IMR-90 (cell line): ENCODE measurements around the gene SRRM2. TPM values are rescaled to one million over a fixed set of nuclear protein-coding genes. Genes with fewer than 3 reads are reported as not detected.

ENCODE experiments used
- ATAC-seq: fragments of 200-7000 bp; cut with Tn5 transposase; 2 replicates; pipeline ENCODE4 v1.9.1; 2020; ENCODE audit warnings: low read depth, mild to moderate bottlenecking, moderate library complexity
- BruUV-seq: library from RNA; stranded (reverse); fragments of 400-500 nt; replicated peaks from 2 replicates; lab custom pipeline; 2021; lab: Mats Ljungman, UMichigan
- CTCF ChIA-PET: fragments of 300-600 bp; formaldehyde crosslinking; extraction: SDS; loops from one replicate; lab custom pipeline; 2021; ENCODE audit warnings: antibody characterized with exemption; lab: Yijun Ruan, JAX
- POLR2A ChIA-PET: fragments of 300-600 bp; sonication (Branson Sonifier 250); formaldehyde crosslinking; loops from one replicate; lab custom pipeline; 2022; ENCODE audit warnings: antibody characterized with exemption; ENCODE audit not compliant: unreplicated experiment; lab: Charles Lee
- DNase-seq: peaks from one replicate; pipeline ENCODE4 v3.0.0; 2013
- H2AFZ ChIP-seq: replicated peaks from 2 replicates; pipeline ENCODE3; 2013; ENCODE audit warnings: low read length, mild to moderate bottlenecking; ENCODE audit not compliant: poor library complexity
- H2AK5ac ChIP-seq: 2 replicates; pipeline ENCODE4 v1.6.1; 2013; ENCODE audit warnings: low read depth, low read length, inconsistent platforms
- H2AK9ac ChIP-seq: replicated peaks from 2 replicates; pipeline ENCODE3; 2013; ENCODE audit warnings: mild to moderate bottlenecking, low read depth, low read length, moderate library complexity; ENCODE audit not compliant: poor library complexity
- H2BK120ac ChIP-seq: 2 replicates; pipeline ENCODE4 v1.6.1; 2013; ENCODE audit warnings: low read depth, low read length, inconsistent platforms
- H2BK15ac ChIP-seq: 3 replicates; pipeline ENCODE4 v1.6.1; 2013; ENCODE audit warnings: low read depth, low read length, inconsistent platforms
- H2BK20ac ChIP-seq: 2 replicates; pipeline ENCODE4 v1.6.1; 2013; ENCODE audit warnings: low read depth, mild to moderate bottlenecking, inconsistent platforms, low read length, moderate library complexity
- H2BK5ac ChIP-seq: 2 replicates; pipeline ENCODE4 v1.6.1; 2013; ENCODE audit warnings: mild to moderate bottlenecking, low read depth, low read length, inconsistent platforms; ENCODE audit not compliant: poor library complexity, severe bottlenecking
- H3K14ac ChIP-seq: replicated peaks from 2 replicates; pipeline ENCODE4 v1.6.1; 2013; ENCODE audit warnings: low read depth, low read length, inconsistent platforms
- H3K18ac ChIP-seq: 2 replicates; pipeline ENCODE4 v1.6.1; 2013; ENCODE audit warnings: low read depth, low read length, control low read depth
- H3K23ac ChIP-seq: 2 replicates; pipeline ENCODE4 v1.6.1; 2013; ENCODE audit warnings: low read depth, low read length, inconsistent platforms
- H3K27ac ChIP-seq: 2 replicates; pipeline ENCODE4 v1.5.1; 2013; ENCODE audit warnings: mild to moderate bottlenecking, control low read depth, low read length; ENCODE audit not compliant: insufficient read depth
- H3K27me3 ChIP-seq: 2 replicates; pipeline ENCODE4 v1.6.1; 2013; ENCODE audit warnings: low read length; ENCODE audit not compliant: control insufficient read depth, insufficient read depth
- H3K36me3 ChIP-seq: 2 replicates; pipeline ENCODE4 v1.6.1; 2013; ENCODE audit warnings: low read length, mixed read lengths; ENCODE audit not compliant: control insufficient read depth, insufficient read depth
- H3K4ac ChIP-seq: 2 replicates; pipeline ENCODE4 v1.6.1; 2013; ENCODE audit warnings: low read depth, low read length, inconsistent platforms
- H3K4me1 ChIP-seq: 2 replicates; pipeline ENCODE4 v1.6.1; 2013; ENCODE audit warnings: low read length, mixed read lengths; ENCODE audit not compliant: control insufficient read depth, insufficient read depth
- H3K4me2 ChIP-seq: 2 replicates; pipeline ENCODE4 v1.6.1; 2013; ENCODE audit warnings: low read depth, mild to moderate bottlenecking, control low read depth, low read length, moderate library complexity
- H3K4me3 ChIP-seq: 2 replicates; pipeline ENCODE4 v1.5.1; 2013; ENCODE audit warnings: low read depth, mild to moderate bottlenecking, control low read depth, low read length, moderate library complexity; ENCODE audit not compliant: insufficient read depth
- H3K56ac ChIP-seq: 2 replicates; pipeline ENCODE4 v1.6.1; 2013; ENCODE audit warnings: low read length, inconsistent platforms; ENCODE audit not compliant: insufficient read depth; ENCODE audit errors: extremely low read depth
- H3K79me1 ChIP-seq, 2 experiments: 2 replicates each; pipeline ENCODE4 v1.6.1; 2013; ENCODE audit warnings: low read length in 2 of 2, inconsistent platforms in 1 of 2, low read depth in 1 of 2
- H3K9ac ChIP-seq: 2 replicates; pipeline ENCODE4 v1.6.1; 2013; ENCODE audit warnings: low read depth, low read length, control low read depth
- H3K9me1 ChIP-seq: 2 replicates; pipeline ENCODE4 v1.6.1; 2013; ENCODE audit warnings: low read length, inconsistent platforms; ENCODE audit not compliant: insufficient read depth
- H3K9me3 ChIP-seq: 2 replicates; pipeline ENCODE4 v1.6.1; 2013; ENCODE audit warnings: low read length; ENCODE audit not compliant: control insufficient read depth, insufficient read depth
- H4K20me1 ChIP-seq: 2 replicates; pipeline ENCODE4 v1.6.1; 2013; ENCODE audit warnings: low read length, inconsistent platforms; ENCODE audit not compliant: insufficient read depth
- H4K5ac ChIP-seq: 2 replicates; pipeline ENCODE4 v1.6.1; 2013; ENCODE audit warnings: mild to moderate bottlenecking, low read depth, low read length, control low read depth
- H4K8ac ChIP-seq, 2 experiments: 2 replicates each; pipeline ENCODE4 v1.6.1; 2013; ENCODE audit warnings: low read depth in 2 of 2, low read length in 2 of 2, control low read depth in 1 of 2, inconsistent platforms in 1 of 2
- H4K91ac ChIP-seq: 2 replicates; pipeline ENCODE4 v1.6.1; 2013; ENCODE audit warnings: low read depth, low read length, inconsistent platforms; ENCODE audit not compliant: insufficient read depth
- POLR2A ChIP-seq: IDR thresholded peaks from 2 replicates; pipeline ENCODE4 v1.6.1; 2012; ENCODE audit warnings: mild to moderate bottlenecking, low read depth, low read length
- RCOR1 ChIP-seq: IDR thresholded peaks from 2 replicates; pipeline ENCODE4 v1.6.1; 2012; ENCODE audit warnings: mild to moderate bottlenecking, low read length, improper control_type of control experiment; ENCODE audit not compliant: insufficient replicate concordance
- WGBS, 2 experiments: methylation state at CpG; one replicate each; pipeline versions ENCODE4 v1.1.5 to v1.1.7; 2013; ENCODE audit warnings: missing lambda C conversion rate in 2 of 2; ENCODE audit not compliant: insufficient read length in 1 of 2; ENCODE audit errors: extremely low coverage in 2 of 2; 5-methylcytosine and 5-hydroxymethylcytosine counted together
- dilution Hi-C: fragments of 300-500 bp; cut with HindIII; formaldehyde crosslinking; loops from one replicate; pipeline ENCODE4 v1.14.3; 2018; ENCODE audit warnings: low sequenced_read_pairs; ENCODE audit not compliant: unreplicated experiment
- in situ Hi-C: fragments of 300-500 bp; cut with MboI; formaldehyde crosslinking; loops from 3 replicates; pipeline ENCODE4 v1.14.3; 2019; ENCODE audit warnings: low sequenced_read_pairs, inconsistent platforms, mixed read lengths
- intact Hi-C: fragments of 100-400 bp; cut with micrococcal nuclease; formaldehyde crosslinking; loops from 2 replicates; pipeline ENCODE4 v1.10.0; 2022
- polyA plus RNA-seq, 3 experiments: library from polyadenylated mRNA; depleted of rRNA; stranded (reverse); fragments of >200 nt; gene quantifications; 2 replicates each; pipeline ENCODE4 v1.2.3, GENCODE V29; 2012; ENCODE audit warnings: low replicate concordance in 1 of 3
- total RNA-seq: library from RNA; depleted of rRNA; stranded (reverse); fragments of >200 nt; gene quantifications from 2 replicates; pipeline ENCODE4 v1.2.3, GENCODE V29; 2012

SRRM2 gene
- total and polyA plus RNA-seq, 2 of the 4 experiments (the other 2 are of a cell fraction): 20.3 to 300 TPM

DNA sequence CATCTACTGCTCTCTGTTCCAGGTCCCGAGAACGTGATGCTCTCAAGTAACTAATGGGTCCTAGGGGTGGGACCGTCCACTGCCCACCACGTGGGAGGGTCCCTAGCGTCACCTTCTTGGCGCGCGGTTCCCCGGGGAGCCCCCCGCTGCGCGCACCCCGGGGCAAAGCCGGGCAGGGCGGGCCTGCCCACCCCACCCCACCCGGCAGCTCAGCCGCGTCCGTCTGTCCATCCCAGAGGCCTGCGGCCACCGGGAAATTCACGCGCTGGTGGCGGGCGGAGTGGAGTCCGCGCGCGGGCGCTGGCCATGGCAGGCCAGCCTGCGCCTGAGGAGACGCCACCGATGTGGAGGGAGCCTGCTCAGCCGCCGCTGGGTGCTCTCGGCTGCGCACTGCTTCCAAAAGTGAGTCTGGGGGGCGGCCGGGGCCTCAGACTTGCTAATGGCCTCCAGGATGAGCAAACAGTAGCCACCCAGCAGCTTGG is 46.3 kb downstream of the SRRM2 start:
- Histone ChIP-seq H2BK20ac (no peak overlapping the region), H4K5ac (no peak overlapping the region), H3K9me1 (no peaks in the 10 kb centered on the region), H3K4me2 (no peak overlapping the region), H3K4me1 (no peaks in the 10 kb centered on the region), H4K8ac (no peak overlapping the region), H2AK9ac (no peak overlapping the region), H2AFZ (no peak overlapping the region), H4K20me1 (no peaks in the 10 kb centered on the region), H3K9me3 (peaks cover under 1% of the 10 kb centered on the region), H2BK120ac (no peak overlapping the region), H3K9ac (no peak overlapping the region), H3K18ac (no peak overlapping the region), H3K23ac (no peak overlapping the region), H3K36me3 (no peaks in the 10 kb centered on the region), H4K91ac (no peak overlapping the region), H3K4ac (no peak overlapping the region), H2AK5ac (no peak overlapping the region), H3K27me3 (peaks cover 13% of the 10 kb centered on the region), H2BK5ac (no peak overlapping the region), H3K27ac (no peak overlapping the region), H2BK15ac (no peak overlapping the region), H3K56ac (no peak overlapping the region), H3K4me3 (no peak overlapping the region), H3K14ac (no peak overlapping the region), H3K79me1 (no peaks in the 10 kb centered on the region)
- TF ChIP-seq POLR2A (no peak), RCOR1 (no peak)
- ChIA-PET CTCF (no interaction called here), POLR2A (no interaction called here)
- in situ Hi-C loops (no loop called here), dilution Hi-C loops (no loop called here), intact Hi-C loops (no loop called here)
- DNase-seq (no peak), ATAC-seq (no peak)
- WGBS, 2 experiments: 75% methylated on average over 25 of the region's 39 CpGs; no CpG with 5 or more reads in 1 of the 2 experiments
- no TSS peak for BruUV-seq
